Measurements from ENCODE around the gene GALNT9.

GALNT9 gene

GRCh38 chr12:132289356-132290202, 39.8 kb downstream of the GALNT9 start:
- TF ChIP-seq CTCF (IDR thresholded peaks at IDR 0.05; ENCODE audit: low read depth, low read length), result no peak
- DNase-seq (ENCODE audit: low read depth in 2 of 2), result peak in 1 of 2 donors; percentile 20
- no peak overlapping the region for H3K4me3 ChIP-seq (replicated peaks in 1 of 2; ENCODE audit: low read depth in 2 of 2, low read length in 2 of 2)

GRCh38 chr12:132288516-132289215, 40.7 kb downstream of the GALNT9 start:
- TF ChIP-seq CTCF (IDR thresholded peaks at IDR 0.05; ENCODE audit: low read depth, low read length), result no peak
- DNase-seq (ENCODE audit: low read depth in 2 of 2), result no peak
- no peak overlapping the region for H3K4me3 ChIP-seq (replicated peaks in 1 of 2; ENCODE audit: low read depth in 2 of 2, low read length in 2 of 2)

GRCh38 chr12:132287391-132288238, 41.8 kb downstream of the GALNT9 start:
- DNase-seq (ENCODE audit: low read depth in 2 of 2), result no peak

GRCh38 chr12:132286912-132287311, 42.5 kb downstream of the GALNT9 start:
- peak in 1 of 2 donors; percentile 35 for DNase-seq (ENCODE audit: low read depth in 2 of 2)
- no peak overlapping the region for H3K4me3 ChIP-seq (replicated peaks in 1 of 2; ENCODE audit: low read depth in 2 of 2, low read length in 2 of 2)
- TF ChIP-seq CTCF (IDR thresholded peaks at IDR 0.05; ENCODE audit: low read depth, low read length), result no peak

More at GRCh38 chr12:132287391-132288238, 41.8 kb downstream of the GALNT9 start:
- no peak for TF ChIP-seq CTCF (IDR thresholded peaks at IDR 0.05; ENCODE audit: low read depth, low read length)
- H3K4me3 ChIP-seq (replicated peaks in 1 of 2; ENCODE audit: low read depth in 2 of 2, low read length in 2 of 2), result no peak overlapping the region

GRCh38 chr12:132285991-132286681, 43.3 kb downstream of the GALNT9 start:
- peak; percentile 67 to 91 for DNase-seq (ENCODE audit: low read depth in 2 of 2)
- no peak for TF ChIP-seq CTCF (IDR thresholded peaks at IDR 0.05; ENCODE audit: low read depth, low read length)
- peak overlapping the region in 1 of 2 donors; percentile 8 for H3K4me3 ChIP-seq (replicated peaks in 1 of 2; ENCODE audit: low read depth in 2 of 2, low read length in 2 of 2)

All from cardiac fibroblast (primary cell).